ENCODE measurements around the gene MED9.

GRCh38 chr17:17540935-17541639, 64.3 kb downstream of the MED9 start:
- TF ChIP-seq CTCF (IDR thresholded peaks at IDR 0.05) (no peak), POLR2A (IDR thresholded peaks at IDR 0.05) (no peak)

Measured in esophagus squamous epithelium (tissue), 4 donors.